HG03442 (cell line): ENCODE measurements around the gene GSTM4.
A peak's percentile ranks its signal among the peaks of the same experiment; 100 is the strongest.

Experiments
- ATAC-seq: cut with Tn5 transposase; IDR thresholded peaks from one replicate; pipeline ENCODE4 v1.9.1; 2021; ENCODE audit warnings: mild to moderate bottlenecking, moderate library complexity; ENCODE audit not compliant: unreplicated experiment

Gene GSTM4

GRCh38 chr1:109655615-109656519 is at the start of gene GSTM4:
Gene GSTM4 (plus strand): TSS chr1:109656099. CDS start chr1:109656390, 291 bp downstream.
- ATAC-seq = peak; percentile 84

DNA sequence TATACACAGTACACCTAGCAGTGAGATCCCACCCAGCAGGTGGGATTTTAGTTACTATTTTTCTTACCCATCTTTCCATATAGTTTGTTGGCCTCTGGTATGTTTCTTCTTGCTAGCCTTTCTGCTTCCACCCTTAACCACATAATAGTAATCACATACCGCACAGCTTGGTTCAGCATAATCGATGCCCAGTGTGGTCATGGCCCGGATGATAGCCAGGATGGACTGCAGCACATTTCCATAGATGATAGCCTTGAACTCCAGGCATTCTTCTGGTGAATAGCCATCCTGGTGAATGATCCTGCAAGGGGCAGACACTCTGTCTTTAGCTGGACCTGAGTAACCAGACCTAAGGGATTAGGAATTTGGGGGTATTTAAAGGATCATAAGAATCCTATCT is 46.0 kb upstream of the GSTM4 start:
- ATAC-seq = no peak

DNA sequence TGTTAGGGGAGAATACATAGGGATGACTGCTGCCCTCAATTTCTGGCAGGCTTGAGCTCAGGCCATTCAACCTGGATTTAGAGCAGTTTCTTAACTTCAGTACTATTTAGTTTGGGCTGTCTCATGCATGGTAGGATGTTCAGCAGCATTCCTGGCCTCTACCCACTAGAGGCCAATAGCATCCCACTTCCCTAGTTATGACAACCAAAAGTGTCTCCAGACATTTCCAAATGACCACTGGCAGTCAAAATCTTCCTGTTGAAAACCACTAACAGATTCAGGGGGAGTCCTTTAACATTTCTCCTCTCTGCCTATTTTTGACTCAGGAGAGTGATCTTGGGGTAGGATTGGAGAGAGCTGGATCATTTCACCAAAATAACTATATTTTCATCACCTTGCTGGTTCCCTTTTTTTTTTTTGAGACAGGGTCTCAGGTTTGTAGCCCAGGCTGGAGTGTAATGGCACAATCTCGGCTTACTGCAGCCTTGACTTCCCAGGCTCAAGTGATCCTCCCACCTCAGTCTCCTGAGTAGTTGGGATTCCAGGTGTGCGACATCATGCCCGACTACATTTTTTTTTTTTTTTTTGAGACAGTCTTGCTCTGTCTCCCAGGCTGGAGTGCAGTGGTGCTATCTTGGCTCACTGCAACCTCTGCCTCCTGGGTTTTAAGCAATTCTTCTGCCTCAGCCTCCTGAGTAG is 45.1 kb upstream of the GSTM4 start:
- no peak for ATAC-seq

- ATAC-seq = no peak
Observed at GRCh38 chr1:109611308-109611990, 44.5 kb upstream of the GSTM4 start.

DNA sequence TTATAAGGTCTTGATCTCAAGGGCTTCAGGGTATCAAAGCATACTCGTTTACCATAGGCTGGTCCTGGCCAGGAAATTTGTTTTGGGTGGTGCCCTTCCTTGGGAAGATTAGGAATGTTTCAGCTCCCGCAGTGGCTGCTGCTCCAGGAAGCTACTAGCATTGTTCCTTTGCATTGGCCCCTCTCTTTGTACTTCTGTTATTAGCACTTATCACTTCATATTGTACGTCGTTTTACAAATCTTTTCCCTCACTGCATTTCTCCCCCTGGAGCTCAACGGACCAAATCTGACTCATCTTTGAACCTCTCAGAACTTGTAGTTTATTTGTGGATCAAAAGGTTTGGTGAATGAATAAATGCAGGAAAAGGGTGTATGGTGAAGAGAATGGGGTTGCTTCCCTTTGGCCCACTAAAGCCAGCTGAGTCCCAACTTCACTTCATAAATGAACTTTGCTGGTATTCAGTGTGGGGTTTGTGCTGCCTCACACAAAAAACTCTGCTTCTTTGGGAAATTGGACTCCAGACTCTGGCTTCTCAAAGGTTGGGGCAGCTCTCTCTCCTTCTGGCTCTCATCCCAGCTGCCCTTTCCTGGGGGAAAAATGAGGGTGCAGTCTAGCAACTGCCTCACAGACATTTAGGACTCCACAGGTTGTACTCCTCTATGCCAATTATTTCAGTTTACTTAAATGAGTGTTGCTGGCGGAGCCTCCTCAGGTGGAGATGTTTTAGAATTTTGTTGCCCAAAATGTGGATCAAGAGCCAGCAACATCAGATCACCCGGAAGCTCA is 42.3 kb upstream of the GSTM4 start:
- ATAC-seq = no peak

GRCh38 chr1:109615879-109616278 is 40.0 kb upstream of the GSTM4 start:
- ATAC-seq = no peak

- ATAC-seq = no peak
Observed at GRCh38 chr1:109616391-109616790, 39.5 kb upstream of the GSTM4 start.

DNA sequence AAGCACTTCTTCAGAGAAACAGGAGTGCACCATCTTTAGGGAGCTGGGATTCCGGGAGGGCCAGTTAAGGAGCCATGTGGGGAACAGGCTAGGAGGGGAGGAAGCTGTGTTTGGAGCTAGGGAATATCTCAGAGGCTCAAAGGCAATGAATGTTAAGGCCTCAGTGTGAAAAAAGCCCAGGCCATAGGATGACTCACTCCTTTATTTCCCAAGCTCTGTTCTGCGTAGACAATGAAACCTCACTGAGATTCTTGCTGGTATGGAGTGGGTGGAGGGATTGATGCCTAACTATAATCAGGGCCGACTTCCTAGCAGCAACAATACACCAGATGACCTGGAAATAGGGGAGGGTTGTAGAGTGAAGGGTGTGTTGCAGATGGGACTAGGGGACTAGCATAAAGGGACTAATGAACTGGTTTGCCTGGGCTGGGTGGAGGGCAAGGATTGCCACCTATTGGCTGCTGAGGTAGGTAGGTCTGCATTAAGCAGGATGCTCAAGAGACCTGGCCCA is 38.6 kb upstream of the GSTM4 start:
- no peak for ATAC-seq

- ATAC-seq = no peak
Observed at GRCh38 chr1:109618661-109619575, 37.0 kb upstream of the GSTM4 start.

DNA sequence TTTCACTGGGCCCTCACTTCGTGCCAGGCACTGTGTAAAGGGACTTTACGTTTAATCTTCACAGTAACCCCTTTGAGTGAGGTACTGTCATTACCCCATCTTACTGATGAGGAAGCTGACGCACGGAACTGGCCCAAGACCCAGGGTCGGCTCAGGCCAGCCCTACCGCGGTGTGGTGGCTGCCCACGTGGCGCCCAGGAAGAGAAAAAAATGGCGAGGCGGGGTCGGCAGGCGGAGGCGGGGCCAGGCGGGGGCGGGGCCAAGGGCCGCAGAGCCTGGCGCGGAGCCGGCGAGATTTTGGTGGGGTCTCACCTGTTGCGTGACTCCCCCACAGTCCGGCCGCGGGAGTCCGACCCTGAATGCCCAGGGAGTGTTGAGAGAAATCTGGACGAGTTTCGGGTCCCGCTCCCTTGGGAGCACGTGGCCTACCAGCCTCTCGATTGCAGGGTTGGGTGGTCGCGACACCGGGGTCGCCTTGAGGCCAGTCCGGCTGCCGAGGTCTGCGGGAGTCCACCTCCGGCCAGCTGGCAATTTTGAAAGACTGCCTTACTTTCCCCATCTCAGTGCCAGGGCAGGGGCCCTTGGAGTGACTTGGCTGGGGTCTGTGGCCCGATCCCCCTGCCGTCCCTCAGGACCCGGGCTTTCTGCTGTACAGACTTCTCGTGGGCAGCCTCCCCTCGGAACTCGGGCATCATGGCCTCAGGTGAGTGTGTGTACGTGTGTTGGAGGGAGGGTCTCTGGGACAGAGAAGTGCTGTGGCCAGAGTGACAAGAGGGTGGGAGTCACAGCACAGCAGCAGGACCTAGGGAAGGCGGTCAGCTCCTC is 36.1 kb upstream of the GSTM4 start, which contains the start of the genes AMPD2 and GNAT2:
Gene AMPD2, plus strand, starts transcription at position 262 of the 825 bp plus-strand sequence. CDS start 1,339 bp downstream, outside the sequence.
Gene GNAT2, minus strand, starts transcription at position 41 of the 825 bp plus-strand sequence. CDS start 6,746 bp downstream, outside the sequence.
- ATAC-seq = peak; percentile 41

GRCh38 chr1:109620401-109620791 is 35.5 kb upstream of the GSTM4 start:
- ATAC-seq = no peak

GRCh38 chr1:109620841-109621286 is 35.0 kb upstream of the GSTM4 start:
- peak; percentile 65 for ATAC-seq

DNA sequence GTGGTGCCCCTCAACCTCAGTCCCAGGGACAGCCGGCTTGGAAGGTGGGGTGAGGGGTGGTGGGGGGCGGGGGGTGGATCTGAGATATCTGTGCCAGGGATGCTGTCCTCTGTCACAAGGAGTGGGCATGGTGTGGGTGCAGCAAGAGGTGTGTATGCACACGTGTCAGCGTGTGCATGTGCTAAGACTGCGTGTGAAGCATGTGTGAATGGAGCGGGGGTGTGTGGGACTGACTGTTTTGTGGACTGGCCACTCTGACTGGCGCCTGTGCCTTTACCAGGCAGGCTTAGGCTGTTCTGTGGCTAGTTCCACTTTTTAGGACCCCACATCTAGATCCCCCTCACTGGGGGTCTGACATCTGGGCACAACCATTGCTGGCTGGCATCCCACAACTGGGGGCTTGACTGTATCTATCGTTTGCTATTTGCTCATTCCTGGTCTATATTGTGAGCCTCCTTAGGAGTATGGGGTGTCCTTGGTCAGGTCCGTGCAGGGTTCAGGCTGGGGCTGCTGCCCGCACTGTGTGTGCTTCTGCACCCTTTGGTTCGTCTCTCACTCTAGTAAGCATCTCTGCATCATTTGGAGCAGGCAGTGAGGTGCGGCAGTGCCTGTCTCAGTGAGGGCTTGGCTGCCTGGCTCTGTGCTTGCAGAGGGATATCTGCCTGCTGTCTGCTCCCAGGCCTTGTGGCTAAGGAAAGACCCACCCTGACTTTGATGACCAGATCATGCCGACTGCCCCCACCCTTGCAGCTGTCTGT is 34.3 kb upstream of the GSTM4 start:
- ATAC-seq = no peak

GRCh38 chr1:109622137-109622892 is 33.6 kb upstream of the GSTM4 start:
- no peak for ATAC-seq

GRCh38 chr1:109622895-109623294 is 33.0 kb upstream of the GSTM4 start:
- no peak for ATAC-seq

DNA sequence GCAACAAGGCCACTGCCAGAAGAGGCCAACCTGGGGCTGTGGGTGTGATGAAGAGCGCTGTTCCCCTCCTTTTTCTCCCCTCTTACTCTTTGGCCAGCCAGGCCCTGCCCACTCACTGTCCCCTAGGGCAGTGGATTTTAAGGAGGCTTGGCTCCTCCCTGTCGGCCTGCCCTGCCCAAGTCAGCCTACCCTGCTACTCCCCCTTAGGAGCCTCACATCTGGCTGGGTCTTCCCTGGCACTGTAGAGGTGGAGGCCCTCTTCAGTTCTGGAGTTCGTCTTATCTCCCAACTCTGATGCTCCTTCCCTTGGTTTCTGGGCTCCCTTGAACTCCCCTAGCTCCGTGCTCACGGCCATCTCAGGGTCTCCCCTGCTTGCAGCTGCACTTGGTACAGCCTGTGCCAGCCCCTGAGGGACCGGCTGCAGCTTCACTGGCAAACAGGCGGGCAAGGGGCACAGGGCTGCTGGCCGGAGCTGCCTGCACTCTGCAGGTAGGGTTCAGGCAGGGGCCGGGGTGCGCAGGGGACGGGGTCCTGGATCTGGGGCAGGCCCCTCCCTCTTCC is 32.2 kb upstream of the GSTM4 start:
- no peak for ATAC-seq
